ENCODE measurements around the gene SLAMF8. TPM values are rescaled to one million over a fixed set of nuclear protein-coding genes. Genes with fewer than 3 reads are reported as not detected.

Gene SLAMF8
- not detected for total RNA-seq

DNA sequence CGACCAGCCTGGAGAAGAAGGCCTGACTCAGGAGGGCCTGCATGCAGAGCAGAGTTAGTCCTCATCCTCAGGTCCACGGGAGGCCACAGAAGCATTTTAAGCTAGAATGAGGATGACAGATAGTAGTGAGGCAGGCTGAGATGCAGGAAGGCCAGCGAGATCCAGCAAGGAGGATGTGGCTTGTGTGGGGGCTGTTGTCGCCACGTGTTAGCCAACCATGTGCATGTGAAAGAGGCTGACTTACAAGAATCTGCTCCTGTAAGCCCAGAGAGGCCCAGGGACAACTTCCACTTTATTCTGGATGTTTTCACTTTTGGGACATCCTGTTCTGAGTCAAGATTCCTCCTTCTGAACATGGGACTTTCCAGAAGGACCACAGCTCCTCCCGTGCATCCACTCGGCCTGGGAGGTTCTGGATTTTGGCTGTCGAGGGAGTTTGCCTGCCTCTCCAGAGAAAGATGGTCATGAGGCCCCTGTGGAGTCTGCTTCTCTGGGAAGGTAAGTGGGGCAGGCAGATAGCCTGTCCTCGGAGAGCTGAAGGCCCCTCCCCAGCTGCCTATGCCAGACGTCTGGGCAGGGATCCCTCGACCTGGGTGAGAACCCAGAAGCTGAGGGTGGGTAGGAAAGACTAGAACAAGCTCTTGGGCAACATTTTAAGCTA lies at the start of gene SLAMF8:
Gene SLAMF8, plus strand, starts transcription at position 433 of the 661 bp plus-strand sequence. Its CDS starts 26 bp downstream, at position 459.

DNA sequence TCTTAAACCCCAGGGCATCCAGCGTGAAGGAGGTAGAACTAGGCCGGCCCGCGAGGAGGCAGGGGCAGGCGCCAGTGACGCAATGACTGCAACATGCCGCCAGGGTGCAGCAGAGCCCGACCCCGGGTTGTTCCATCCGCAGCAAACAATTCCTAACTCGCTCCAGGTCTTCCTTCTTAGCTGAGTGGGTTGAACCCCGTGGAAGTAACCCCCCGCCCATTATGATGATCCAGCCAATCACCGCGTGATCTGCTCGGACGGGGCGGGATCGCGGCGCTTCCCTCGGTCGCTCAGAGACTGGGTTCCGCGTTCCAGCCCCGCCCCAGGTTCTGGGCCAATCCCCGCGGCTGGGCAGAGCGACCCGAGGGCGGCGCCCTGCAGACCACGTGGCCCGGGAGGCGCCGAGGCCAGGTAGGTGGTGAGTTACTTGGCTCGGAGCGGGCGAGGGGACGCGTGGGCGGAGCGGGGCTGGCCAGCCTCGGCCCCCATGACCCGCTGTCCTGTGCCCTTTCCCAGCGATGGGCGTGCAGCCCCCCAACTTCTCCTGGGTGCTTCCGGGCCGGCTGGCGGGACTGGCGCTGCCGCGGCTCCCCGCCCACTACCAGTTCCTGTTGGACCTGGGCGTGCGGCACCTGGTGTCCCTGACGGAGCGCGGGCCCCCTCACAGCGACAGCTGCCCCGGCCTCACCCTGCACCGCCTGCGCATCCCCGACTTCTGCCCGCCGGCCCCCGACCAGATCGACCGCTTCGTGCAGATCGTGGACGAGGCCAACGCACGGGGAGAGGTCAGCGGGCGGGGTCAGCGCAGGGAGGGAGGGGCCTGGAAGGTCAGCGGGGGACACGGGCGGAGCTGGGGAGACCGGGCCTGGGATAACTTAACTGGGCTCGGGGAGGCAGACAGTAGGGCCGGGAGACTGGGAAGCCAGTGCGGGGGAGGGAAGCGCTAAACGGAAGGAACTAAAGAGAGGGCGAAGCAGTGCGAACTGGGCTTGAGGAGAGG lies 45.8 kb upstream of the SLAMF8 start, which contains the start of gene DUSP23:
Gene DUSP23, plus strand, starts transcription at position 380 of the 1,000 bp plus-strand sequence. Its CDS starts 139 bp downstream, at position 519.

GRCh38 chr1:159802111-159802510 lies 24.6 kb upstream of the SLAMF8 start, which contains the start of gene FCRL6:
TSS of gene FCRL6 (plus strand) at chr1:159802360. CDS start at chr1:159802425, 65 bp downstream.

DNA sequence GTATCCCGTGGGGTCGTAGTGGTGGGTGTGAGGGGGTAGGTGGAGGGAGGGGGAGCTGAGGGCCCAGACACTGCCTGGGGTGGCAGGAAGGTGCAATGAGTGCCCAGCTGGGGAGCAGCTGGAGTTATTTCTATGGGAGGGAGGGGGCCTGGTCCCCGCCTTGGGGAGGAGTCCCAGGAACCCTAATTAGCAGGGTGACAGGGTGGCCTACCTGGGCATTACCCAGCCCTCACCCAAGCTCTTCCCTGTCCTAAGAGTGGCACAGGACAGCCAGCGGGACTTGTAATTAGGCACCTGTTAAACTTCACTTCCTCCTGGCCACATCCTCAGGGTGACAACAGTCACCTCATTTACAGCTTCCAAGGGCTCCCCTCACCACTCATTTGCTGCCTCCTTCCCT lies 35.9 kb downstream of the SLAMF8 start, which contains the start of gene VSIG8:
Gene VSIG8, minus strand, starts transcription at position 101 of the 400 bp plus-strand sequence. CDS start 136 bp downstream, outside the sequence.

Small RNAs within 50 kb of the gene (small RNA-seq; reads per million reads assigned to genes)
- 1.4 reads per million, percentile 82 among the genes with 10 or more reads in this experiment for gene RF00570

Other genes with a start within 250 kb of the SLAMF8 start
- gene APCS, start 239.0 kb upstream of the SLAMF8 start, total RNA-seq: not detected
- gene CRP, start 112.3 kb upstream of the SLAMF8 start, total RNA-seq: not detected
- gene DUSP23, start 45.9 kb upstream of the SLAMF8 start, total RNA-seq: 19.6 TPM
- gene FCRL6, start 24.5 kb upstream of the SLAMF8 start, total RNA-seq: not detected
- gene VSIG8, start 35.8 kb downstream of the SLAMF8 start, total RNA-seq: not detected
- 5.8 TPM for gene CFAP45, start 73.3 kb downstream of the SLAMF8 start, total RNA-seq
- 27.9 TPM for gene TAGLN2, start 98.6 kb downstream of the SLAMF8 start, total RNA-seq
- gene IGSF9, start 118.7 kb downstream of the SLAMF8 start, total RNA-seq: 3.9 TPM
- not detected for gene SLAMF9, start 127.4 kb downstream of the SLAMF8 start, total RNA-seq
- 9.9 TPM for gene PIGM, start 205.1 kb downstream of the SLAMF8 start, total RNA-seq
- gene KCNJ10, start 243.3 kb downstream of the SLAMF8 start, total RNA-seq: 5.5 TPM

Measured in diencephalon (tissue), 1 donor.